Transverse colon (tissue), 3 donors: ENCODE results near the gene KCNE1.
"Not testable (repeated sequence)": the region's sequence is repeated elsewhere in the genome, so short reads cannot be mapped to it uniquely, and the experiment has no call there.

Experiments used
- POLR2A ChIP-seq: fragments of 450-650 bp; IDR thresholded peaks from one replicate; pipeline ENCODE4 v1.6.1; 2016; ENCODE audit warnings: antibody characterized with exemption, mild to moderate bottlenecking, moderate library complexity
- TF ChIP-seq, protein P1 (sequence below), 5 experiments: fragments of 200-600 bp in 3 of 5; fragments of 450-650 bp in 2 of 5; sonication (generic) in 3 of 5; IDR thresholded peaks; 1 replicate in 2 of 5; 2 replicates in 3 of 5; pipeline ENCODE4 v1.5.1; 2016 to 2017; ENCODE audit warnings: antibody characterized with exemption in 5 of 5, inconsistent platforms in 3 of 5, mild to moderate bottlenecking in 2 of 5, moderate library complexity in 1 of 5

DNA sequence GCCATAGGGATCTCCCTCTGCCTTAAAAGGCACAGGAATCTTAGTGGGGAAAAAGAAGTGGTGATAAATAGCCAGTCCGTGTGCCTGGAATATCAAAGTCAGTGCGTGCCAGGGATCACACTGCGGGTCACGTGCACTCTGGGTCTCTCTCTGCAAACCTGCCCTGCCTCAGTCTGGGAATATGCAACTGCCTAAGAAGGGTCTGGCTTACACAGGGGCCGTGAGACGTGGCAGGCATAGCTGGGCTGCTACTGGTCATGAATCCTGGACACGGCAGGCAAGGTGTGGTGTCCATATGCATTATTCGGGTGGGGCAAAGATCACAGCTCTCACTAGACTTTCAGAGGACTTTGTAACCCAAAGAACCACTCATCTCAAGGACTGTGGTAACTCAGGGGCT is 65.0 kb downstream of the KCNE1 start:
- not testable (repeated sequence) for TF ChIP-seq POLR2A
- TF ChIP-seq, protein P1, sequence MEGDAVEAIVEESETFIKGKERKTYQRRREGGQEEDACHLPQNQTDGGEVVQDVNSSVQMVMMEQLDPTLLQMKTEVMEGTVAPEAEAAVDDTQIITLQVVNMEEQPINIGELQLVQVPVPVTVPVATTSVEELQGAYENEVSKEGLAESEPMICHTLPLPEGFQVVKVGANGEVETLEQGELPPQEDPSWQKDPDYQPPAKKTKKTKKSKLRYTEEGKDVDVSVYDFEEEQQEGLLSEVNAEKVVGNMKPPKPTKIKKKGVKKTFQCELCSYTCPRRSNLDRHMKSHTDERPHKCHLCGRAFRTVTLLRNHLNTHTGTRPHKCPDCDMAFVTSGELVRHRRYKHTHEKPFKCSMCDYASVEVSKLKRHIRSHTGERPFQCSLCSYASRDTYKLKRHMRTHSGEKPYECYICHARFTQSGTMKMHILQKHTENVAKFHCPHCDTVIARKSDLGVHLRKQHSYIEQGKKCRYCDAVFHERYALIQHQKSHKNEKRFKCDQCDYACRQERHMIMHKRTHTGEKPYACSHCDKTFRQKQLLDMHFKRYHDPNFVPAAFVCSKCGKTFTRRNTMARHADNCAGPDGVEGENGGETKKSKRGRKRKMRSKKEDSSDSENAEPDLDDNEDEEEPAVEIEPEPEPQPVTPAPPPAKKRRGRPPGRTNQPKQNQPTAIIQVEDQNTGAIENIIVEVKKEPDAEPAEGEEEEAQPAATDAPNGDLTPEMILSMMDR (IDR thresholded peaks at IDR 0.05) = not testable (repeated sequence)
